Measurements from ENCODE around the gene MRPL10. TPM values are rescaled to one million over a fixed set of nuclear protein-coding genes. Genes with fewer than 3 reads are reported as not detected.

MRPL10 gene
- total RNA-seq, 6 experiments from 2014 or later, result 39.4 to 48.0 (median 43.7) TPM

DNA sequence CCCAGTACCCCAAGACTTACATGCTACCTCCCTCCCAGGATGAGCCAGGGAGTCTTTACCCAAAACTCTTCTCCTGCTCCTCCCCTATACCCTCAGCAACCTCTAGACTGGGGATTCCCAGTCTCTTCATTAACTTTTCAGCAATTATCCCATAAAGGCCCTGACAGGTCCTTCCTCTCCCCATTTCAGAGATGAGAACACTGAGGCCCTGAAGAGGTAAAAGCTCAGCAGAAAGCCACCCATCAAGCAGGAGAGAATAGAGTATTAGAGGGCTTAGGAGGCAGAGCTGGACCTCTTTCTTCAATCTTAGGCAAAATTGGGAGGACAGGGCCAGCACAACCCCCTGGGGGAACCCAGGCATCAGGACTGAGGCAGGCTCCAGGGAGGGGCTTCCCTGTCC lies 25.5 kb upstream of the MRPL10 start:
- H3K4me1 Mint-ChIP-seq (ENCODE audit: low read depth), result peaks cover 22% of the 10 kb centered on the region
- H3K4me3 Mint-ChIP-seq, result no peak overlapping the region

GRCh38 chr17:47855737-47856136 lies 24.4 kb upstream of the MRPL10 start:
- no peak for DNase-seq
- H3K4me3 Mint-ChIP-seq, result no peak overlapping the region
- TF ChIP-seq, protein P1, sequence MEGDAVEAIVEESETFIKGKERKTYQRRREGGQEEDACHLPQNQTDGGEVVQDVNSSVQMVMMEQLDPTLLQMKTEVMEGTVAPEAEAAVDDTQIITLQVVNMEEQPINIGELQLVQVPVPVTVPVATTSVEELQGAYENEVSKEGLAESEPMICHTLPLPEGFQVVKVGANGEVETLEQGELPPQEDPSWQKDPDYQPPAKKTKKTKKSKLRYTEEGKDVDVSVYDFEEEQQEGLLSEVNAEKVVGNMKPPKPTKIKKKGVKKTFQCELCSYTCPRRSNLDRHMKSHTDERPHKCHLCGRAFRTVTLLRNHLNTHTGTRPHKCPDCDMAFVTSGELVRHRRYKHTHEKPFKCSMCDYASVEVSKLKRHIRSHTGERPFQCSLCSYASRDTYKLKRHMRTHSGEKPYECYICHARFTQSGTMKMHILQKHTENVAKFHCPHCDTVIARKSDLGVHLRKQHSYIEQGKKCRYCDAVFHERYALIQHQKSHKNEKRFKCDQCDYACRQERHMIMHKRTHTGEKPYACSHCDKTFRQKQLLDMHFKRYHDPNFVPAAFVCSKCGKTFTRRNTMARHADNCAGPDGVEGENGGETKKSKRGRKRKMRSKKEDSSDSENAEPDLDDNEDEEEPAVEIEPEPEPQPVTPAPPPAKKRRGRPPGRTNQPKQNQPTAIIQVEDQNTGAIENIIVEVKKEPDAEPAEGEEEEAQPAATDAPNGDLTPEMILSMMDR (IDR thresholded peaks at IDR 0.05), result no peak
- H3K27me3 Mint-ChIP-seq (ENCODE audit: insufficient read depth), result peaks cover 41% of the 10 kb centered on the region
- H3K27ac Mint-ChIP-seq, result no peak overlapping the region
- peaks cover 22% of the 10 kb centered on the region for H3K4me1 Mint-ChIP-seq (ENCODE audit: low read depth)
- no peaks in the 10 kb centered on the region for H3K36me3 Mint-ChIP-seq (ENCODE audit: low read depth)
- no peaks in the 10 kb centered on the region for H3K9me3 Mint-ChIP-seq

More for the DNA sequence above, 25.5 kb upstream of the MRPL10 start:
- Mint-ChIP-seq H3K36me3 (ENCODE audit: low read depth) (no peaks in the 10 kb centered on the region), H3K27me3 (ENCODE audit: insufficient read depth) (peaks cover 41% of the 10 kb centered on the region), H3K9me3 (no peaks in the 10 kb centered on the region), H3K27ac (no peak overlapping the region)
- no peak for DNase-seq
- TF ChIP-seq, protein P1 (IDR thresholded peaks at IDR 0.05), result no peak

DNA sequence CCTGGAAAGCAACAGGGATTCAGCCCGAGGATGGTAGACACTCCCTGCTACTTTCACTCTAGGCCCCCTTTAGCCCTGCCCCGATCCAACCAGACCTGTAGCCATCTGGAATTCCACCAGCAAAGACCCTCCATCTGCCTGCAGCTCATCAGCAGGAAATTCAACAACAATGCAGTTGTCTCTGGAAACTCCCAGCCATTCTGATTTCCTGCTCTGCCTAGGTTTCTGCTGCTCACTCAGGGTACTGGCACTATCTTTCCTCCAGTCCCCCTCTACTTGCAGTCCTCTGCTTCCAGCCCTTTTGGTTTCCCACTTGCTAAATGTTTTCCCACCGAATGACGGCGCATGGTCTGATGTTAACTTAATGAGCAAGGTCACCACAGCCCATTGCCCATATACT lies 22.3 kb upstream of the MRPL10 start:
- no peak overlapping the region for H3K4me3 Mint-ChIP-seq
- DNase-seq, result no peak
- TF ChIP-seq, protein P1 (IDR thresholded peaks at IDR 0.05), result no peak
- peaks cover 39% of the 10 kb centered on the region for H3K27me3 Mint-ChIP-seq (ENCODE audit: insufficient read depth)
- H3K9me3 Mint-ChIP-seq, result no peaks in the 10 kb centered on the region
- peaks cover 37% of the 10 kb centered on the region for H3K4me1 Mint-ChIP-seq (ENCODE audit: low read depth)
- no peaks in the 10 kb centered on the region for H3K36me3 Mint-ChIP-seq (ENCODE audit: low read depth)
- no peak overlapping the region for H3K27ac Mint-ChIP-seq

DNA sequence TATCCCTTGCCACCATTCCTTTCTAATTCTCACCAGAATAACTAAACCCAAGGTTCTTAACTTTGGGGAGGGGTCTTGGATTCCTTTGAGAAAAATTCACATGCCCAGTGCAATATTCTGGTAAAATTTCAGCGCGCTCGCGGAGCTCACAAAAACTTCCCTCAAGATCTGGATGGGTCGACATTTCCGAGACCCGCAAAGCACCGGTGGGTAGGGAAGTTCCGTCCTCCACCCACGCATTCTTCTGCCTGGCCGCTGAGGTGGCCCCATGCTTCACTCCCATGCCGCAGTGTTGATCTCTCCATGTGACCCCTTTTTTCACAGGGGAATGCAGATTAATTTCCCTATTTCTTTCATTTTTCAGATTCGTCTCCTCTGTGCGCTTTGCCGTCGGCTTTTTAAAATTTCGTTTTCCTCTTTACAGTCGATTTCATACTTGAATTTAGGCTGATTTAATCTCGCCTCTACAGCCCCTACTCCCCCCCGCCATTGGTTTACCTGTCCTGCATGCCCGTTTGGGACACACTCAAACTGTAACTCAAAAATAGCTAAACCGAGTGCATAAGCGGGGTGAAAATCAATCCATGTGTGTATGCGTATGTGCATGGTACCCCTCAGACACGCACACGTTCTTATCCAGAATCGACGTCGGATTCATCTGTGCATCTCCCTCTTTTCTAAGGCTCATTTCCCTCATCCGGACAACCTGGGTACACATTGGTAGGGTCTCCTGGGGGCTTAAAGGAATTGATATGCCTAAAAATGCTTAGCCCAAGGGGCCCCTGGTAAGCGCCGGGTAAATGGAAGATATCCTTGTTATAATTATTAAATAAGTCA lies 21.0 kb upstream of the MRPL10 start:
- Mint-ChIP-seq H3K36me3 (ENCODE audit: low read depth) (no peaks in the 10 kb centered on the region), H3K9me3 (no peaks in the 10 kb centered on the region), H3K27me3 (ENCODE audit: insufficient read depth) (peaks cover 41% of the 10 kb centered on the region), H3K27ac (no peak overlapping the region), H3K4me3 (peak overlapping the region; percentile 7; the same call in 1 of the 2 replicates), H3K4me1 (ENCODE audit: low read depth) (peaks cover 37% of the 10 kb centered on the region)
- TF ChIP-seq, protein P1 (IDR thresholded peaks at IDR 0.05), result no peak
- no peak for DNase-seq

GRCh38 chr17:47851764-47852112 lies 20.4 kb upstream of the MRPL10 start:
- Mint-ChIP-seq H3K9me3 (no peaks in the 10 kb centered on the region), H3K27me3 (ENCODE audit: insufficient read depth) (peaks cover 42% of the 10 kb centered on the region), H3K36me3 (ENCODE audit: low read depth) (no peaks in the 10 kb centered on the region), H3K27ac (no peak overlapping the region), H3K4me3 (peak overlapping the region; percentile 7; the same call in 1 of the 2 replicates), H3K4me1 (ENCODE audit: low read depth) (peaks cover 37% of the 10 kb centered on the region)
- TF ChIP-seq, protein P1 (IDR thresholded peaks at IDR 0.05), result no peak
- no peak for DNase-seq
